ENCODE results near the gene GDE1. TPM values are rescaled to one million over a fixed set of nuclear protein-coding genes. Genes with fewer than 3 reads are reported as not detected.

Gene GDE1
- total RNA-seq, 3 donors from 2014 or later (not counting 1 experiment from before 2014, with no cell fraction given) = 35.5 to 40.4 (median 35.9) TPM

DNA sequence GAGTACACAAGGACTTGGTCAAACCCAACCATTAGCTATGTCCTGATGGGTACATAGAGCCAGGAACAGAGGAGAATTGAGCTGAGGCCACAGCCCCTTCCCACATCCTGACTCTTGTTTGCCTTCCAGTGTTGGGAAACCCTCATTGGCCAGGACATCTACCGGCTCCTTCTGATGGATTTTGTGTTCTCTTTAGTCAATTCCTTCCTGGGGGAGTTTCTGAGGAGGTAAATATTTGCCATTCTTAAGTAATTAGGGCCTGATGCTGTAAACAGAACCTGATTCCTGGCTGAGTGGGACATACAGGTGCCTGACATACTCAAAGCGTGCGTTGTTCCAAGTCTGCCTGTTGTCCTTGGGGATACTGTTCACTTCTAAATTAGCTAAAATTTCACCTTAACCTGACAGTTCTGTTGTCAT is 42.6 kb downstream of the GDE1 start:
- WGBS (ENCODE audit: insufficient coverage) = 76% methylated on average over 3 of the region's 3 CpGs
- no peak overlapping the region for H3K27ac Mint-ChIP-seq
- no peaks in the 10 kb centered on the region for H3K9me3 ChIP-seq (ENCODE audit: control insufficient read depth, insufficient read depth, low read length)
- TF ChIP-seq, protein P1, sequence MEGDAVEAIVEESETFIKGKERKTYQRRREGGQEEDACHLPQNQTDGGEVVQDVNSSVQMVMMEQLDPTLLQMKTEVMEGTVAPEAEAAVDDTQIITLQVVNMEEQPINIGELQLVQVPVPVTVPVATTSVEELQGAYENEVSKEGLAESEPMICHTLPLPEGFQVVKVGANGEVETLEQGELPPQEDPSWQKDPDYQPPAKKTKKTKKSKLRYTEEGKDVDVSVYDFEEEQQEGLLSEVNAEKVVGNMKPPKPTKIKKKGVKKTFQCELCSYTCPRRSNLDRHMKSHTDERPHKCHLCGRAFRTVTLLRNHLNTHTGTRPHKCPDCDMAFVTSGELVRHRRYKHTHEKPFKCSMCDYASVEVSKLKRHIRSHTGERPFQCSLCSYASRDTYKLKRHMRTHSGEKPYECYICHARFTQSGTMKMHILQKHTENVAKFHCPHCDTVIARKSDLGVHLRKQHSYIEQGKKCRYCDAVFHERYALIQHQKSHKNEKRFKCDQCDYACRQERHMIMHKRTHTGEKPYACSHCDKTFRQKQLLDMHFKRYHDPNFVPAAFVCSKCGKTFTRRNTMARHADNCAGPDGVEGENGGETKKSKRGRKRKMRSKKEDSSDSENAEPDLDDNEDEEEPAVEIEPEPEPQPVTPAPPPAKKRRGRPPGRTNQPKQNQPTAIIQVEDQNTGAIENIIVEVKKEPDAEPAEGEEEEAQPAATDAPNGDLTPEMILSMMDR (IDR thresholded peaks at IDR 0.05) = no peak
- no peaks in the 10 kb centered on the region for H3K4me1 ChIP-seq (ENCODE audit: control insufficient read depth, insufficient read depth, low read length)
- no peak overlapping the region for H3K4me3 ChIP-seq (ENCODE audit: low read length)
- no peaks in the 10 kb centered on the region for H3K4me1 Mint-ChIP-seq
- peaks cover 0 to 8% of the 10 kb centered on the region in 2 donors for H3K27me3 Mint-ChIP-seq (ENCODE audit: low read depth in 2 of 2)
- no peaks in the 10 kb centered on the region for H3K27me3 ChIP-seq (ENCODE audit: control insufficient read depth, insufficient read depth, low read length)
- H3K36me3 Mint-ChIP-seq = no peaks in the 10 kb centered on the region
- H3K36me3 ChIP-seq (ENCODE audit: control insufficient read depth, insufficient read depth, low read length) = no peaks in the 10 kb centered on the region
- H3K4me3 Mint-ChIP-seq = no peak overlapping the region
- H3K27ac ChIP-seq (ENCODE audit: low read length) = no peak overlapping the region
- ATAC-seq (no peak), DNase-seq (no peak)
- no peaks in the 10 kb centered on the region for H3K9me3 Mint-ChIP-seq
- intact Hi-C loops (cut with micrococcal nuclease) = no loop called here

DNA sequence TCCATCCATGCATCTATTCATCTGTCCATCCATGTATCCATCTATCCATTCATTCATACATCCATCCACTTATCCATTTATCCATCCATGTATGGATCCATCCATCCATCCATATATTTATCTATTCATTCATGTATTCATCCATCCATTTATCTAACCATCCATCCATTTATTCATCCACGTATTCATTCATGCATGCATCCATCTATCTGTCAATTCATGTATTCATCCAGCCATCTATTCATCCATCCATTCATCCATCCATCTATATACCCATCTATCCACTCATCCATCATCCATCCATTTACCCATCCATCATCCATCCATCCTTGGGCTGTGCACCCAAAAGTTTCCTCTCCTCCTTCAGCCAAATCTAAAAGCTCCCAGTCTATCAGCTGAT is 43.4 kb downstream of the GDE1 start:
- H3K36me3 ChIP-seq (ENCODE audit: control insufficient read depth, insufficient read depth, low read length) = no peaks in the 10 kb centered on the region
- TF ChIP-seq, protein P1 (IDR thresholded peaks at IDR 0.05) = no peak
- no peak for DNase-seq
- ATAC-seq = no peak
- H3K27ac ChIP-seq (ENCODE audit: low read length) = no peak overlapping the region
- no peaks in the 10 kb centered on the region for H3K4me1 ChIP-seq (ENCODE audit: control insufficient read depth, insufficient read depth, low read length)
- no peak overlapping the region for H3K4me3 ChIP-seq (ENCODE audit: low read length)
- no peaks in the 10 kb centered on the region for H3K9me3 ChIP-seq (ENCODE audit: control insufficient read depth, insufficient read depth, low read length)
- 95% methylated on average over 1 of the region's 1 CpG for WGBS (ENCODE audit: insufficient coverage)
- intact Hi-C loops (cut with micrococcal nuclease) = no loop called here
- Mint-ChIP-seq H3K4me3 (no peak overlapping the region), H3K27ac (no peak overlapping the region), H3K36me3 (no peaks in the 10 kb centered on the region), H3K9me3 (no peaks in the 10 kb centered on the region), H3K4me1 (no peaks in the 10 kb centered on the region), H3K27me3 (ENCODE audit: low read depth in 2 of 2) (peaks cover 0 to 8% of the 10 kb centered on the region in 2 donors)
- no peaks in the 10 kb centered on the region for H3K27me3 ChIP-seq (ENCODE audit: control insufficient read depth, insufficient read depth, low read length)

DNA sequence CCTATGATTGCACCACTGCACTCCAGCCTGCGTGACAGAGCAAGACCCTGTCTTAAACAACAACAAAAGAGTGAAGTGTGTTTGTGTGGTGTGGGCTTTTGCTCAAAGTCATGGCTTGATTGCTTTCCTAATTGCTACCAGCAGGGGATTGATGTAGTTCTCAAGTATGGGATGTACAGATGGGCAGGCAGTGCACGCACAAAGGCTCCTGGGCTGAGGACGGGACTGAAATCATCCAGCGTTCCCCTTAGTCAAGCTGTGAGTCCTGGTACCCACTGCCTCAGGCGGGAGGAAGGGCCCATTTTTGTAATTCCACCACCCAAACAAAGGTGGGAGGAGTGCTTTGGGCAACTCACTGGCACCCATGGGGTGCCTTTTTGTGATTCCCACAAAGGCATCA is 47.3 kb downstream of the GDE1 start:
- H3K27ac Mint-ChIP-seq = no peak overlapping the region
- Histone ChIP-seq H3K27me3 (ENCODE audit: control insufficient read depth, insufficient read depth, low read length) (no peaks in the 10 kb centered on the region), H3K27ac (ENCODE audit: low read length) (no peak overlapping the region), H3K36me3 (ENCODE audit: control insufficient read depth, insufficient read depth, low read length) (no peaks in the 10 kb centered on the region), H3K9me3 (ENCODE audit: control insufficient read depth, insufficient read depth, low read length) (no peaks in the 10 kb centered on the region), H3K4me1 (ENCODE audit: control insufficient read depth, insufficient read depth, low read length) (no peaks in the 10 kb centered on the region), H3K4me3 (ENCODE audit: low read length) (no peak overlapping the region)
- WGBS (ENCODE audit: insufficient coverage) = 87% methylated on average over 5 of the region's 5 CpGs
- TF ChIP-seq, protein P1 (IDR thresholded peaks at IDR 0.05) = no peak
- peaks cover 0 to 8% of the 10 kb centered on the region in 2 donors for H3K27me3 Mint-ChIP-seq (ENCODE audit: low read depth in 2 of 2)
- DNase-seq (no peak), ATAC-seq (no peak)
- H3K4me3 Mint-ChIP-seq = no peak overlapping the region
- intact Hi-C loops (cut with micrococcal nuclease) = no loop called here
- H3K36me3 Mint-ChIP-seq = no peaks in the 10 kb centered on the region
- H3K4me1 Mint-ChIP-seq = no peaks in the 10 kb centered on the region
- no peaks in the 10 kb centered on the region for H3K9me3 Mint-ChIP-seq

DNA sequence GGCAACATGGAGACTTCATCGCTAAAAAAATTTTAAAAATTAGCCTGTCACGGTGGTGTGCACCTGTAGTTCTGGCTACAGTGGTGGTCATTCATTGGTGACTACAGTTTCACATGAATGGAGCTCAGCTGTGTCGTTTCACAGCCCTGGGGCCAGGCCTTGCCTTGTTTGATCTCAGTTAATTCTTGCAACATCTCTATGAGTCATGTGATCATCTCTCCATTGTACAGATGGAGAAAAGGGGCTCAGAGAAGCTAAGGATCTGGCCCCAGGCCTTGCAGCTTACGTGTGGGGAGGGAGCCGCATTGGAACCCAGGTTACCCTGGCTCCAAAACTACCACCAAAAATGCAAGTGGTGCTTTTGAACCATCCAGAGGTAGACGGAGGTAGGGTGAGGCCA is 49.4 kb downstream of the GDE1 start:
- no peaks in the 10 kb centered on the region for H3K36me3 Mint-ChIP-seq
- no peak for ATAC-seq
- 83% methylated on average over 6 of the region's 6 CpGs for WGBS (ENCODE audit: insufficient coverage)

More for the DNA sequence above, 49.4 kb downstream of the GDE1 start:
- no peaks in the 10 kb centered on the region for H3K4me1 Mint-ChIP-seq
- no peak overlapping the region for H3K27ac Mint-ChIP-seq
- Histone ChIP-seq H3K36me3 (ENCODE audit: control insufficient read depth, insufficient read depth, low read length) (no peaks in the 10 kb centered on the region), H3K4me1 (ENCODE audit: control insufficient read depth, insufficient read depth, low read length) (no peaks in the 10 kb centered on the region), H3K27me3 (ENCODE audit: control insufficient read depth, insufficient read depth, low read length) (no peaks in the 10 kb centered on the region), H3K9me3 (ENCODE audit: control insufficient read depth, insufficient read depth, low read length) (no peaks in the 10 kb centered on the region), H3K27ac (ENCODE audit: low read length) (no peak overlapping the region), H3K4me3 (ENCODE audit: low read length) (no peak overlapping the region)
- H3K4me3 Mint-ChIP-seq = no peak overlapping the region
- no peak for DNase-seq
- intact Hi-C loops (cut with micrococcal nuclease) = no loop called here
- no peaks in the 10 kb centered on the region for H3K9me3 Mint-ChIP-seq
- TF ChIP-seq, protein P1 (IDR thresholded peaks at IDR 0.05) = no peak
- H3K27me3 Mint-ChIP-seq (ENCODE audit: low read depth in 2 of 2) = no peaks in the 10 kb centered on the region
